Measurements from ENCODE around the gene PXDN.
A peak's percentile ranks its signal among the peaks of the same experiment; 100 is the strongest.

DNA sequence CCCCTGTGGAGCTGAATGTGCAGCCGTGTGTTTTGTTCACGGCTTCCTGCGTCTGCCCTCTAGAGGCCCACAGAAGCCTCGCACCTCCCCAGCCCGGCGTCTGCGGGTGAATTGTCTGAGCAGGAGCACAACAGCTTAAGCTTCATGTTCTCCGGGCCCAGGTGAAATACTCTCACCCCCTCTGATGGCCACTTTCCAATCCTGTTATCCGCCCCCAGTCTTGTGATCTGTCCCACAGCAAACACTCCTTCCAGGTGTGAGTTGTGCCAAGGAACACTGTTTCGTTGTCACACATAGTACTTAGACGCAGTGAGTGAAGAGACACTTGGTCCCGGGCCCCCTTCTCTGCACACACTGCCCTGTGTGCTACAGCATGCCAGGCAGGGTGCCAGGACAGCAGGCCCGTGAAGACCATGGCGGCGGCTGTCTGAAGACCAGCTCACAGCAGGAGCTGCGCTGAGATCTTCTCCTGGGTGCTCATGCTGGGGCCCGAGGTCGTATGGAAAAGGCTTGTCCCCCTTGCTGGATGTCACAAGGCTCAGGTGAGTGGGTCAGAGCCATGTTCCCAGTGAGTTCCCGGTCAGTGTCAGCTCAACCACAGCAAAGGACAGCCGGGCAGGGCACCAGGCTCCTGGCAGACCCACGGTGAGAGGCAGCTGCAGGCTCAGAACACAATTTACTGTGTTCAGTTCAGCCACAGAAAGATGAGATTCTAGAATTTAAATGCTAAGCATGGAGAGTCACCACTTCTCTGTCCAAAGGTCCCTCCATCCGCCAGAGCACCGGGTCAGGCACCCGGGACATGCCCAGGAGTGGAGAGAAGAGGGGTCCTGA lies 6.8 kb upstream of the PXDN start:
- TF ChIP-seq EZH2 (IDR thresholded peaks at IDR 0.05; ENCODE audit: borderline replicate concordance, low read length) = no peak
- TF ChIP-seq, protein P1, sequence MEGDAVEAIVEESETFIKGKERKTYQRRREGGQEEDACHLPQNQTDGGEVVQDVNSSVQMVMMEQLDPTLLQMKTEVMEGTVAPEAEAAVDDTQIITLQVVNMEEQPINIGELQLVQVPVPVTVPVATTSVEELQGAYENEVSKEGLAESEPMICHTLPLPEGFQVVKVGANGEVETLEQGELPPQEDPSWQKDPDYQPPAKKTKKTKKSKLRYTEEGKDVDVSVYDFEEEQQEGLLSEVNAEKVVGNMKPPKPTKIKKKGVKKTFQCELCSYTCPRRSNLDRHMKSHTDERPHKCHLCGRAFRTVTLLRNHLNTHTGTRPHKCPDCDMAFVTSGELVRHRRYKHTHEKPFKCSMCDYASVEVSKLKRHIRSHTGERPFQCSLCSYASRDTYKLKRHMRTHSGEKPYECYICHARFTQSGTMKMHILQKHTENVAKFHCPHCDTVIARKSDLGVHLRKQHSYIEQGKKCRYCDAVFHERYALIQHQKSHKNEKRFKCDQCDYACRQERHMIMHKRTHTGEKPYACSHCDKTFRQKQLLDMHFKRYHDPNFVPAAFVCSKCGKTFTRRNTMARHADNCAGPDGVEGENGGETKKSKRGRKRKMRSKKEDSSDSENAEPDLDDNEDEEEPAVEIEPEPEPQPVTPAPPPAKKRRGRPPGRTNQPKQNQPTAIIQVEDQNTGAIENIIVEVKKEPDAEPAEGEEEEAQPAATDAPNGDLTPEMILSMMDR (conservative IDR thresholded peaks at IDR 0.05 in 1 of 2, IDR thresholded peaks at IDR 0.05 in 1 of 2; ENCODE audit: extremely low read depth in 1 of 2, insufficient read depth in 1 of 2, low read depth in 1 of 2, low read length in 2 of 2) = peak; percentile 80 to 92

Data from mammary epithelial cell (primary cell).